Nucleus accumbens (tissue), 56 donors: Measurements from ENCODE around the gene C13orf46.

Experiments used
- DNase-seq, 56 donors: peaks; one replicate each; lab custom pipeline; 2025; lab: John Stamatoyannopoulos, UW

The C13orf46 gene

GRCh38 chr13:113927661-113928581 lies 46.0 kb downstream of the C13orf46 start:
- no peak for DNase-seq

GRCh38 chr13:113926951-113927660 lies 46.8 kb downstream of the C13orf46 start:
- no peak for DNase-seq

- DNase-seq = no peak
Measured at GRCh38 chr13:113926301-113926761, 47.5 kb downstream of the C13orf46 start.

GRCh38 chr13:113924184-113924901 lies 49.5 kb downstream of the C13orf46 start:
- no peak for DNase-seq

GRCh38 chr13:113923376-113924063 lies 50.4 kb downstream of the C13orf46 start:
- no peak for DNase-seq

GRCh38 chr13:113922412-113923118 lies 51.3 kb downstream of the C13orf46 start:
- no peak for DNase-seq

GRCh38 chr13:113921763-113922162 lies 52.1 kb downstream of the C13orf46 start:
- no peak for DNase-seq

GRCh38 chr13:113920606-113921286 lies 53.1 kb downstream of the C13orf46 start:
- no peak for DNase-seq

- DNase-seq = no peak
Measured at GRCh38 chr13:113919761-113920559, 53.9 kb downstream of the C13orf46 start.

- DNase-seq = no peak
Measured at GRCh38 chr13:113918981-113919701, 54.7 kb downstream of the C13orf46 start.

GRCh38 chr13:113918580-113918979 lies 55.3 kb downstream of the C13orf46 start:
- no peak for DNase-seq

GRCh38 chr13:113917594-113918371 lies 56.1 kb downstream of the C13orf46 start:
- DNase-seq = no peak

- DNase-seq = no peak
Measured at GRCh38 chr13:113917096-113917495, 56.8 kb downstream of the C13orf46 start.

GRCh38 chr13:113916330-113916815 lies 57.5 kb downstream of the C13orf46 start:
- no peak for DNase-seq

- DNase-seq = no peak
Measured at GRCh38 chr13:113915786-113916329, 58.0 kb downstream of the C13orf46 start.
